Measurements from ENCODE around the gene TNS2.

TNS2 gene

DNA sequence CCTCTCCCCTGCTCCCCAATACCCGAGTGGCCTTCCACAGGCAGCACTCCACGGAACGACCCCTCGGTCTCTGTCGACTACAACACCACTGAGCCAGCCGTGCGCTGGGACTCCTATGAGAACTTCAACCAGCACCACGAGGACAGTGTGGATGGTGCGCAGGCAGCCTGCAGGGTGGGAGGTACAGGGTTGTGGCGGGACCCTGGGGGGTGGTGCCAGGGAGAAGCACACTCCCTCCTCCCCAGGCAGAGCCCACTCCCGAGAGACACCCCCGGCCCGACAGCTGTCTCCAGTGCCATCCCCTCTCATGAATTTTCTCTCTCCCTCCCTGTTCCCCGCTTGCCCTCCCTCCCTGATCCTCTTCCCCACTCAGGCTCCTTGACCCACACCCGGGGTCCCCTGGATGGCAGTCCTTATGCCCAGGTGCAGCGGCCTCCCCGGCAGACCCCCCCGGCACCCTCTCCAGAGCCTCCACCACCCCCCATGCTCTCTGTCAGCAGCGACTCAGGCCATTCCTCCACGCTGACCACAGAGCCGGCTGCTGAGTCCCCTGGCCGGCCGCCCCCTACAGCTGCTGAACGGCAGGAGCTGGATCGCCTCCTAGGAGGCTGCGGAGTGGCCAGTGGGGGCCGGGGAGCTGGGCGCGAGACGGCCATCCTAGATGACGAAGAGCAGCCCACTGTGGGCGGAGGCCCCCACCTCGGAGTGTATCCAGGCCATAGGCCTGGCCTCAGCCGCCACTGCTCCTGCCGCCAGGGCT, 9.0 kb downstream of the TNS2 start:
- DNase-seq: no peak

- DNase-seq: no peak
Observed at GRCh38 chr12:53059434-53060063, 9.7 kb downstream of the TNS2 start.

GRCh38 chr12:53060064-53060720, 10.3 kb downstream of the TNS2 start:
- DNase-seq: no peak

DNA sequence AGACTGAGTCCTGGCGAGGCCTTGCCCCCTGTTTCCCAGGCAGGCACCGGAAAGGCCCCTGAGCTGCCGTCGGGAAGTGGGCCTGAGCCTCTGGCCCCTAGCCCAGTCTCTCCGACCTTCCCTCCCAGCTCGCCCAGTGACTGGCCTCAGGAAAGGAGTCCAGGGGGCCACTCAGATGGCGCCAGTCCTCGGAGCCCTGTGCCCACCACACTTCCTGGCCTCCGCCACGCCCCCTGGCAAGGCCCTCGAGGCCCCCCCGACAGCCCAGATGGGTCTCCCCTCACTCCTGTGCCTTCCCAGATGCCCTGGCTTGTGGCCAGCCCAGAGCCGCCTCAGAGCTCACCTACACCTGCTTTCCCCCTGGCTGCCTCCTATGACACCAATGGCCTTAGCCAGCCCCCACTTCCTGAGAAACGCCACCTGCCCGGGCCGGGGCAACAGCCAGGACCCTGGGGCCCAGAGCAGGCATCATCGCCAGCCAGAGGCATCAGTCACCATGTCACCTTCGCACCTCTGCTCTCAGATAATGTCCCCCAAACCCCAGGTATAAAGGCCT, 10.9 kb downstream of the TNS2 start:
- DNase-seq: no peak

GRCh38 chr12:53061404-53062010, 11.6 kb downstream of the TNS2 start:
- no peak for DNase-seq

GRCh38 chr12:53062011-53062961, 12.4 kb downstream of the TNS2 start:
- DNase-seq: no peak

DNA sequence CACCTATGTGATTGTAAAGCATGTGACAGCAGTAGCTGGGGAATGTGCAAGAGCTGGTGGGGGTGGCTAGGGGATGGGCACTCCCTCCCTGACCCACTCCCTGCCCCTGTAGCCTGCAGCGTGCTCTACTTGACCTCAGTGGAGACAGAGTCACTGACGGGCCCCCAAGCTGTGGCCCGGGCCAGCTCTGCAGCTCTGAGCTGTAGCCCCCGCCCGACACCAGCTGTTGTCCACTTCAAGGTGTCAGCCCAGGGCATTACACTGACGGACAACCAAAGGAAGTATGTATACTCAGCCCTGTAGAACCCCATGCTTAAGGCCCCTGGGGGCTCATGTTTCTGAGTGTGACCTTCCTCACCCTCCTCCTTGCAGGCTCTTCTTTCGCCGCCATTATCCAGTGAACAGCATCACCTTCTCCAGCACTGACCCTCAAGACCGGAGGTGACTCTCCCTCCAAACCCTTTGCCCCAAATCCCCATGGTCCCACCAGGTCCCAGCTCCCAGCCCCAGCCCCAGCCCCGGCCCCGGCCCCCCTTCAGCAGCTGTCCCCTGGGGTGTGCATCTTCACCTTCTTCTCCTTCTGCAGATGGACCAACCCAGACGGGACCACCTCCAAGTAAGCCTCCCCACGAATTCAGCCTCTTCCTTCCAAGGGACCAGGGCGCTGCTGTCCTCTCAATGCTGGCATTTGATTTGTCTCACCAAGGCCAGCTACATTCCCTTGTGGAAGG, 13.3 kb downstream of the TNS2 start:
- no peak for DNase-seq

GRCh38 chr12:53063708-53064612, 14.1 kb downstream of the TNS2 start:
- no peak for DNase-seq

DNA sequence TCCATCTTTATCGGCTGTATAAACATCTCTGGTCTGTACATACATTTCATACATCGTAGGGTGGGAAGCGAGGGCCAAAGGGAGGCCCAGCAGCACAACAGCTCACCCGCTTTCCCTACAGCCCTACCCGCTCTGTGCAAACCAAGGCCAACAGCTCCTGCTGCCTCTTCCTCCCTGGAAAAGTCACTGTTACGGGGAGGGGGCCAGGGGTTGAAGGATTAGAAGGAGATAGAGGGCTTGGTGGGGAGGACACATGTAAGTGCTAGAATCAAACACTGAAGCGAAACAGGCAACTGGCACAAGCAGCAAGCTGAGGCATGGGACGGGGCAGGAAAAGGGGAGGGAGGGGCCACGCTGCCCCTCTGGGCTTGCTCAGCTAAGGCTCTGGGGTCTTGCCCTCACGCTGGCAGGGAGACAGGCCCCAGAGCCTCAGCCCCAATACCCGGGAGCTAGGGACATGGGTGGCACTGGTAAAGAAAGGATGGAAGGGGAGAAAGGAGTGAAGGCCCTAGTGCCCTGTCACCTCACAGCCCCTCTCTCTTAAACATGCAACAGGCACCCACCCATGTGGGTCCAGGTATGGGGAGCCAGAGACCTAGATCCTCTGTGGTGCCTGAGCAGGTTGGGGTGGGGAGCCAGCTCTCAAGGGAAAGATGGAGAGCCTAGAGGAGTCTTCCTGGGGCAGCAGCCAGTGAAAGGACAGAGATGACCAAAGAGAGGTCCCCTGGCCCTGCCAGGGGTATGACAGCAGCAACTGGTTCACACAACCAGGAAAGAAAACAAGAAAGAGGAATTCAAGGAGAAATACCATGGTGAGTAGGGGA, 15.0 kb downstream of the TNS2 start:
- DNase-seq: no peak

DNA sequence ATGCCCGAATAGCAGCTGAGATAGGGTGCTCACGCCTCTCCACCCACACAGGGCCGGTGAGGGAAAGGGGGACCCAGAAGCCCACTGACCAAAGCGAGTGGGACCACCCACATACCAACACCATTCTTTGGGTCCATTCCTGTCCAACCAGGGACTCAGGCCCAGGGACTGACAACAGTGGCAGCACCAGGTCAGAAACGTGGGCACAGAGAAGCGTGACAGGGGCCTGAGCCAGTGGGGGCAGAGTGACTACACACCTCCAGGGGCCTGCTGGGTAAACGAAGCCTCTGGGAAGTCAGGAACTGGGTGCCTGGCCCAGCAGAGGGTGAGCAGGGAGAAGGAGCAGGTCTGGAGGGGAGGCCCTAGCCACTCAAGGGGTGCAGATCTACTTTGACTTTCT, 15.6 kb downstream of the TNS2 start:
- DNase-seq: no peak

- DNase-seq: peak in 3 of 4 experiments; percentile 48 to 55 (median 54)
Observed at GRCh38 chr12:53065975-53066931, 16.4 kb downstream of the TNS2 start.

GRCh38 chr12:53067074-53067992, 17.5 kb downstream of the TNS2 start:
- DNase-seq: no peak

DNA sequence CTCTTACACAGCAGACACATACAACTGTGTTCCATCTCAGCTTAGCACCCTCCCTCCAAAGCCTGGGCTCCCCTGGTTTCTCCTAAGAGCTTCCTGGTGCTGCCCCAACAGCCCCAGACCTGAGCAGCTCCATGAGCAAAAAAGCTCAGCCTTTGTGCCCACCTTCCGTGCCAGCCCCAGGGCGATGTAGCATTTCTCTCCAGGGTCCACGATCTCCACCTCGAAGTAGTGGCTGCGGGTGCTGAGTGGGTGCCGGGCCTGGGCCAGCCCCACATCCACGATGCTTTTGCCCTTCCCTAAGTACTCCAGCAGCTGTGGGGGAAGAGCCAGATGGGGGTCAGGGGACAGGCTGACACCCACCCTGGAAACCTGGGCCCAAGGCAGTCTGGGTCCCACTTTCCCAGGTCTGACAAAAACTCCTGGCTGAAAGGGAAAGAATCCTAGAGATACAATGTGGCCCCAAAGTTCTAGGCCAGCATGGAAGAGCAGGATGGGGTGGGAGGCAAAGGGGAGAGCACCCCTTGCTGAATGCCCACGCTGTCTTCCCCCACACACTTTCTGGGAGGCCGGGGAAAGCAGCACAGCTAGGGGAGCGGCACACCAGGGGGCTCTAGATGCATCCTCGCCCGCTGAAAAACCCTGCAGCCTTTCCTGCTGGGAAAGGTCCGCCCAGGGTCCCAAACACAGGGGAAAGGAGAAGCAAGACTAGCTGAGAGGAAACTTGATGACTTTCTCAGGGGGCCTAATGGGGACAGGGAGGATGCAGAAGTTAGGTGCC, 18.3 kb downstream of the TNS2 start:
- DNase-seq: no peak

DNA sequence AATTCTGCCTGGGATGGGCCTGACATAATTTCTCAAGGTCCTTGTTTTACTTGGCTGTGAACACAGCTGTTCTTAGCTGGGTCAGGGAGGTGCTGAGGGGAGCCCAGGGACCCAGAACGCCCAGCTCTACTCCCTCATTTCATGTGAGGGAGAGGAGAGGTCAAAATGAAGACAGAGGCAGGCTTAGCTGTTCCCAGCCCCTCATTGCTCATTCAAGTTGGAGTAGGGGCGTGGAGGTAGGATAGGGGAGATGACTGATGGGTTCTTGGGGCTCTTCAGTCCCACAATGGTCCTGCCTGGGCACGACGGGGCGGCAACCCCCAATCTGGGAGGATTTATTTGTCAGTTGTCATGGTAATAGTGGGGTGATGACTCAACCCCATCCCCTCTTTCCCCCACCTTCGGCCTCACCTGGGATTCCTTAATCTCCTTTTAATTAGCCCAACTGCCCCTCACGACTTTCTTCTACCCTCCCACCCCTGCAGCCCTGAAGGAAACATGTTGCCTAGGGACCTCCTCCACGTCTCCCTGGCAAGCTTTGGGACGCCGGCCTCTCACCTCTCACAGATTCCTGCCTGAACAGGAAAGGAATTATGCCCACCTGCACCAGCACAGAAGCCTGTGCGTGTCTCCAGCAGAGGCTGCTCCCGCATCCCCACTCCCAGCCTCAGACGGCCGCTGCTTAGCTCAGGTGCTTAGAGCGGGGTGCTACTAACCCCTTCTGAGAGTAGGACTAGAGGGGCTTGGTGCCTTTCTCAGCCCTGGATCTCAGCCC, 19.1 kb downstream of the TNS2 start:
- no peak for DNase-seq

Data from activated naive CD4-positive, alpha-beta T cell (primary cell).